ENCODE measurements around the gene HNRNPDL. TPM values are rescaled to one million over a fixed set of nuclear protein-coding genes. Genes with fewer than 3 reads are reported as not detected.

HNRNPDL gene
- polyA plus RNA-seq, 1 of the 3 experiments (the other 2 are of a cell fraction) = 210 TPM

- POLR2A ChIA-PET = no interaction called here
- 88% methylated on average over 7 of the region's 7 CpGs for WGBS (ENCODE audit: low lambda C conversion rate)
- no peak for DNase-seq
- Histone ChIP-seq H3F3A (replicated peaks; ENCODE audit: insufficient read depth) (no peaks in the 10 kb centered on the region), H3K36me3 (replicated peaks in 1 of 2; ENCODE audit: control insufficient read depth in 1 of 2, insufficient read depth in 2 of 2, low read length in 1 of 2) (no peaks in the 10 kb centered on the region), H2AFZ (ENCODE audit: low read depth) (no peak overlapping the region), H3K4me2 (no peak overlapping the region), H3K9ac (no peak overlapping the region), H4K20me1 (ENCODE audit: insufficient read depth) (no peaks in the 10 kb centered on the region), H3K4me3 (ENCODE audit: low read depth in 2 of 2, low read length in 1 of 2) (no peak overlapping the region), H3K9me2 (no peaks in the 10 kb centered on the region), H3K79me2 (ENCODE audit: insufficient read depth) (no peaks in the 10 kb centered on the region), H3K4me1 (ENCODE audit: control insufficient read depth in 1 of 2, insufficient read depth in 2 of 2, low read depth in 1 of 2, low read length in 1 of 2) (no peaks in the 10 kb centered on the region), H3K27ac (ENCODE audit: low read depth in 2 of 2, low read length in 1 of 2) (no peak overlapping the region), H3K9me3 (no peaks in the 10 kb centered on the region), H3K27me3 (ENCODE audit: insufficient read depth) (no peaks in the 10 kb centered on the region)
- CTCF ChIA-PET = no interaction called here
- TF ChIP-seq MAX (IDR thresholded peaks at IDR 0.05; ENCODE audit: low read depth) (no peak), TCF12 (IDR thresholded peaks at IDR 0.05) (no peak), POLR2AphosphoS5 (IDR thresholded peaks at IDR 0.05; ENCODE audit: low read depth, low read length) (no peak), PBX3 (IDR thresholded peaks at IDR 0.05) (no peak), TEAD4 (IDR thresholded peaks at IDR 0.05; ENCODE audit: borderline replicate concordance, insufficient read depth) (no peak), NFIC (IDR thresholded peaks at IDR 0.05; ENCODE audit: borderline replicate concordance) (no peak), EZH2phosphoT487 (IDR thresholded peaks at IDR 0.05; ENCODE audit: borderline replicate concordance, low read depth) (no peak), FOXJ3 (CRISPR knock-in tag; IDR thresholded peaks at IDR 0.05) (no peak), FOXM1 (IDR thresholded peaks at IDR 0.05; ENCODE audit: low read depth) (no peak), CHD2 (IDR thresholded peaks at IDR 0.05; ENCODE audit: low read length, partially characterized antibody) (no peak), ZBTB33 (IDR thresholded peaks at IDR 0.05; ENCODE audit: borderline replicate concordance, low read depth) (no peak), REST (IDR thresholded peaks at IDR 0.05; ENCODE audit: low read depth, low read length) (no peak), ELF1 (IDR thresholded peaks at IDR 0.05) (no peak), JUND (IDR thresholded peaks at IDR 0.05) (no peak), MEF2A (IDR thresholded peaks at IDR 0.05; ENCODE audit: borderline replicate concordance, low read depth) (no peak), YY1 (IDR thresholded peaks at IDR 0.05; ENCODE audit: low read depth) (no peak)
These were observed 28.7 kb downstream of the HNRNPDL start for GRCh38 chr4:82401600-82401999.

All from SK-N-SH (cell line).